Measurements from ENCODE around the gene USP6NL.

DNA sequence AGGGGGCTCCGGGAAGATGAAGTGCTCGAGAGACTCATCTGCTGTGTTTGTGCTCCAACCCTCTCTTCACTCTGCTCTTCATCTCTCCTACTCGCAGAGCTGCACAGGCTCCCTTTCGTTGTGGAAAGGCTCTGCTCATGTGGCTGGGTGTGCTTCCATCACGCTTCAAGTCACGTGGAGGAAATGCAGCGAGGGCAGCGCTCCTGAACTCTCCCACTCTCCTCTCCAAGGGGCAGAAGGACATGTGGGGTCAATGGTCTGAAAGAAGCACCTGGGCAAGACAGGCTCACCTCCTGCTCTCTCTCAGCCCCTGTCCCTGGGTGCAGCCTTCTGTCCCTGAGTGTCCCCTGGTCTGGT lies 72.6 kb downstream of the USP6NL start:
- TF ChIP-seq, protein P1, sequence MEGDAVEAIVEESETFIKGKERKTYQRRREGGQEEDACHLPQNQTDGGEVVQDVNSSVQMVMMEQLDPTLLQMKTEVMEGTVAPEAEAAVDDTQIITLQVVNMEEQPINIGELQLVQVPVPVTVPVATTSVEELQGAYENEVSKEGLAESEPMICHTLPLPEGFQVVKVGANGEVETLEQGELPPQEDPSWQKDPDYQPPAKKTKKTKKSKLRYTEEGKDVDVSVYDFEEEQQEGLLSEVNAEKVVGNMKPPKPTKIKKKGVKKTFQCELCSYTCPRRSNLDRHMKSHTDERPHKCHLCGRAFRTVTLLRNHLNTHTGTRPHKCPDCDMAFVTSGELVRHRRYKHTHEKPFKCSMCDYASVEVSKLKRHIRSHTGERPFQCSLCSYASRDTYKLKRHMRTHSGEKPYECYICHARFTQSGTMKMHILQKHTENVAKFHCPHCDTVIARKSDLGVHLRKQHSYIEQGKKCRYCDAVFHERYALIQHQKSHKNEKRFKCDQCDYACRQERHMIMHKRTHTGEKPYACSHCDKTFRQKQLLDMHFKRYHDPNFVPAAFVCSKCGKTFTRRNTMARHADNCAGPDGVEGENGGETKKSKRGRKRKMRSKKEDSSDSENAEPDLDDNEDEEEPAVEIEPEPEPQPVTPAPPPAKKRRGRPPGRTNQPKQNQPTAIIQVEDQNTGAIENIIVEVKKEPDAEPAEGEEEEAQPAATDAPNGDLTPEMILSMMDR (IDR thresholded peaks at IDR 0.05; ENCODE audit: borderline replicate concordance, extremely low read depth, low read length, poor library complexity, severe bottlenecking) = no peak
- no peak for TF ChIP-seq EZH2 (IDR thresholded peaks at IDR 0.05; ENCODE audit: borderline replicate concordance, low read depth, low read length, severe bottlenecking)

All from DND-41 (cell line).